ENCODE results near the gene DGCR8.

Gene DGCR8

DNA sequence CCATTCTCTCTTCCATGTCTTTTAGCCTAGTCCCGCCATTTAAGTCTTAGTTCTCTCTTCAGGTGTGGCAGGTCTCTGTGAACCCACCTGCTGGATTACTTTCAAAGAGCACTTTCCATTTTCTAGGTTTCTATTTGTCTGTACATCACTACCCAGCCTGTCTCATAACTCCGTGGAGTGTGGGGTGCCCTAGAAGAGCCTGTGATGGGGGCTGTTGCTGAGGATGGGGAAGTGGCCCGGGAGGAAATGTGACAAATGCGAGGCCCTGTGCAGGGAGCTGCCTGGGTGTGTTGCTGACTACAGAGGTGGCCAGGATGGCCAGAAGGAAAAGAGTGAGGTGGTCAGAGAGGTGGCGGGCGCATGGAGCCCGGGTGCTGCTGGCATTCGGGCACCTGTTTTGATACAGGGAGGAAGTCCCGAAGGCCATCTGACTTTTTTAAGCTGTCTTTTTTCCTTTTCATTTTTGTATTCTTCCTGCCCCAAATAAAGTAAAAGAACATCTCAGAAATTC, 10.7 kb downstream of the DGCR8 start:
- DNase-seq (ENCODE audit: low spot score): no peak
- TF ChIP-seq, protein P1, sequence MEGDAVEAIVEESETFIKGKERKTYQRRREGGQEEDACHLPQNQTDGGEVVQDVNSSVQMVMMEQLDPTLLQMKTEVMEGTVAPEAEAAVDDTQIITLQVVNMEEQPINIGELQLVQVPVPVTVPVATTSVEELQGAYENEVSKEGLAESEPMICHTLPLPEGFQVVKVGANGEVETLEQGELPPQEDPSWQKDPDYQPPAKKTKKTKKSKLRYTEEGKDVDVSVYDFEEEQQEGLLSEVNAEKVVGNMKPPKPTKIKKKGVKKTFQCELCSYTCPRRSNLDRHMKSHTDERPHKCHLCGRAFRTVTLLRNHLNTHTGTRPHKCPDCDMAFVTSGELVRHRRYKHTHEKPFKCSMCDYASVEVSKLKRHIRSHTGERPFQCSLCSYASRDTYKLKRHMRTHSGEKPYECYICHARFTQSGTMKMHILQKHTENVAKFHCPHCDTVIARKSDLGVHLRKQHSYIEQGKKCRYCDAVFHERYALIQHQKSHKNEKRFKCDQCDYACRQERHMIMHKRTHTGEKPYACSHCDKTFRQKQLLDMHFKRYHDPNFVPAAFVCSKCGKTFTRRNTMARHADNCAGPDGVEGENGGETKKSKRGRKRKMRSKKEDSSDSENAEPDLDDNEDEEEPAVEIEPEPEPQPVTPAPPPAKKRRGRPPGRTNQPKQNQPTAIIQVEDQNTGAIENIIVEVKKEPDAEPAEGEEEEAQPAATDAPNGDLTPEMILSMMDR (IDR thresholded peaks at IDR 0.05; ENCODE audit: borderline replicate concordance, control extremely low read depth, extremely low read depth, insufficient read depth, missing control alignments): no peak
- in situ Hi-C loops (cut with MboI; ENCODE audit: low sequenced_read_pairs, unreplicated experiment): no loop called here

DNA sequence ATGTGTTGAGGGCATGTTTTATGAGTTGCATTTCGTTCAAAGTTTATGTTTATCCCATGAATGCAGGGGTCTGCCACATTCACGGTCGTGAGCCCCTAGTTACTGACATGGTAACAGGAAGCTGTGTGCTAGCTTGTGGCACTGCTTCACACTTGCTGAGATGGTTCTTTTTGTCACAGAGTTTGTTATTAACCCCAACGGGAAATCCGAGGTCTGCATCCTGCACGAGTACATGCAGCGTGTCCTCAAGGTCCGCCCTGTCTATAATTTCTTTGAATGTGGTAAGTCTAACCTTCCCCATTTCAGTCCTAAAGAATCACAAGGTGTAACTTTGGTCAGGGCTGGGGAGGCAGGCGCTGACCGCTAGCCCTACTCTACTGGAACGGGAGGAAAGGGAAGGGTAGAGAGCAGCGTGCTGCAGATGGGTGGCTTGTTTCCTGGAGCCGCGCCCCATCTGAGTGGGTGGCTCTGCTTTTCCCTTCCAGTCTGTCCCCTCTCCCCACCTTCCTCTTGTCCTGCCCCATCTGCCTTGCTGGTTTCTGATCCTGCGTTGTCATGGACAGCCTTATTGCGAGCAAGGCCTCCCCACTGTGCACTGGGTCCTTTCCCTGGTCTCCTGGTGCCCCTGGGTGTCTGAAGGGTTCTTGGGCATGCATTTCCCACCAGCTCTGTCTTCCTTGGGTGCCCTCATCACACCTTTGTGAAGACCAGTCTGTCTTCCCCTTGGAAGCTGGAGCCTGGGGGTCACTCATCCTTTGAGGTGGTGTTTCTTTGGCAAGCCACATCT, 11.8 kb downstream of the DGCR8 start:
- in situ Hi-C loops (cut with MboI; ENCODE audit: low sequenced_read_pairs, unreplicated experiment): no loop called here
- TF ChIP-seq, protein P1 (IDR thresholded peaks at IDR 0.05; ENCODE audit: borderline replicate concordance, control extremely low read depth, extremely low read depth, insufficient read depth, missing control alignments): no peak
- no peak for DNase-seq (ENCODE audit: low spot score)

DNA sequence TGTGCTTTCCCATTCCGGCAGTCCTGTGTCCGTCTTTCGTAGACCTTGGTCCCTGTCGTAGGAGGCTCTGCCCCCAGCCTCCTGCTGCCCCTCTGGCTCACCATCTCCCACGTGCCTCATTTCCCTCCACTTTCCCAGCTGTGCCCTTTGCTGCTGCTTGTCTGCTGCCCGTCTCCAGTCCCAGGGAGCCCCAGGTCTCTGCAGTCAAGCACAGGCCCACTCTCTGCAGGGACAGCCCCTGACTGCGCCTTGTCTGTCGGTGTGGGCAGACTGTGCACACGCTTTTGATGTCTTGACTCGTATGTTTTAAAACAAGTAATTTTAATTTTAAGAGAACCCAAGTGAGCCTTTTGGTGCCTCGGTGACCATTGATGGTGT, 12.4 kb downstream of the DGCR8 start:
- in situ Hi-C loops (cut with MboI; ENCODE audit: low sequenced_read_pairs, unreplicated experiment): no loop called here
- no peak for DNase-seq (ENCODE audit: low spot score)
- TF ChIP-seq, protein P1 (IDR thresholded peaks at IDR 0.05; ENCODE audit: borderline replicate concordance, control extremely low read depth, extremely low read depth, insufficient read depth, missing control alignments): no peak

DNA sequence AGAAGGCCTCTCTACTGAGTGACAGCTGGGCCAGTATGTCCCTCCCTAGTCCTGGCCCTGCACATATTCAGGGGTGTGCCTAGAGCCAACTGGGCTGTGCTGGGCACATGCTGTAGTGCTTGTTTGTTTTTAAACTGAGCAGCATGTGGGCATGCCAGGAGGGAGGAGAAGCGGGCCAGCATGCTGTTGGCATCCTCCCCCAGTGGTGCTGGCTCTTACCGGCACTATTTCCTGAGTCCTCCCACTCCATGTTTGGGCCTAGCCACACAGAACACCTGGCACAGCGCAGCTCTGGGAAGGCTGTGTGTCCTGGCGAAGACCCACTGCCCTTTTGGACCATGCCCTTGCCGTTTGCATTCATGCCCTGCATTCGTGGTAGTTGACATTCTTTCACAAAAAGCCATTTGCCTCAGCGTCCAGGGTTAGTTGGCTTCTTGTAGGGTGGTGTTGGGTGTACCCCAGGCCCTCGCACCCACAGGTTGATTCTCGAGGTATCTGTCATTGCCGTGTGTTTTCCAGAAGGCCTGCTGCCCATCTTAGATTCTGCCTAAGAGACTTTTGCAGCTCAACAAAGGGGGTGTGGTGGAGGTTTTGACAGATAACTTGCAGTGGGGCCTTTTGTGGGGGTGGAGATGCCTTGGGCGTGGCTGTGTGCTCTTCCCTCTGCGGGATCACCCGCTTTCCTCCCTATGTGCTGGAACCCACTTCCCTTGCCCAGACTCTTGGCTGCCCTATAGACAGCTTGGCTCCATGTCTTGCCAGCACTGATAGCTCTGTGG, 13.6 kb downstream of the DGCR8 start:
- DNase-seq (ENCODE audit: low spot score): no peak
- in situ Hi-C loops (cut with MboI; ENCODE audit: low sequenced_read_pairs, unreplicated experiment): no loop called here
- TF ChIP-seq, protein P1 (IDR thresholded peaks at IDR 0.05; ENCODE audit: borderline replicate concordance, control extremely low read depth, extremely low read depth, insufficient read depth, missing control alignments): no peak

DNA sequence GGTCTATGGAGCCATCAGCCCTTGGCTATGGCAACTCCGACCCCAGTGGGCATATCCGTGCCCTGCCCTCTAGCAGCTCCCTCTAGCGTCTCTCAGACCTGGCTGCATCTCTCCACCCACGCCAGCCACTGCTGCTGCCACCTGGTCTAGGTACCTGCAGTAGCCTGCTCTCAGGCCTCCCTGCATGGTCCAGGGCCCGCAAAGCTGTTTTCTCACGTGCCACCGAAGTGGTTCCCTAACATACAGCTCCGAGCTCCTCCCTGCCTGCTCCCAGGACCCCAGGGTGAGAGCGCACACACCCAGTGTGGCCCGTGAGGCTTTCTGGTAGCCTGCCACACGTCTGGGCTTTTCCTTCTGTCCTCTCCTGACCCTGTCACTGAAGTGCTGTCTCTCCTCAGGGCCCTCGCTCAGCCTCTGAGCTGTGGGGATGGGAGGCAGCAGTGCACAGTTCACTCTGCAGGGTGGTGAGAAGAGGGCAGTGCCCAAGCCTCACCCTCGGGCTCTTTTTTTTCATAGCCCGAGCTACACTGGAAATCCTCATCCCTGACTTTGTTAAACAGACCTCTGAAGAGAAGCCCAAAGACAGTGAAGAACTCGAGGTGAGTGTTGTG, 14.3 kb downstream of the DGCR8 start:
- no peak for DNase-seq (ENCODE audit: low spot score)
- TF ChIP-seq, protein P1 (IDR thresholded peaks at IDR 0.05; ENCODE audit: borderline replicate concordance, control extremely low read depth, extremely low read depth, insufficient read depth, missing control alignments): no peak
- in situ Hi-C loops (cut with MboI; ENCODE audit: low sequenced_read_pairs, unreplicated experiment): no loop called here

DNA sequence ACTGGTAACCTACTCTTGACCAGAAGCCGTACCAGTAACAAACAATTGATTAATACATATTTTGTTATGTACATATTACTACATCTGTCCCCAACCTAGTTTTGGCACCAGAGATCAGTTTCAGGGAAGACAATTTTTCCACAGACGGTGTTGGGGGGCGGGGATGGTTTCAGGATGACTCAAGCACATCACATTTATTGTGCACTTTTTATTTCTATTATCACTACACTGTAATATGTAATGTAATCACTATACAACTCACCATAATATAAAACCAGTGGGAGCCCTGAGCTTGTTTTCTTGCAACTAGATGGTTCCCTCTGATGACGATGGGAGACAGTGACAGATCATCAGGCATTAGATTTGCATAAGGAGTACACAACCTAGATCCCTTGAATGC, 15.5 kb downstream of the DGCR8 start:
- in situ Hi-C loops (cut with MboI; ENCODE audit: low sequenced_read_pairs, unreplicated experiment): no loop called here
- DNase-seq (ENCODE audit: low spot score): no peak
- TF ChIP-seq, protein P1 (IDR thresholded peaks at IDR 0.05; ENCODE audit: borderline replicate concordance, control extremely low read depth, extremely low read depth, insufficient read depth, missing control alignments): no peak
